LoVo (cell line): ENCODE data around the gene VGLL2.
A peak's percentile ranks its signal among the peaks of the same experiment; 100 is the strongest.

Source experiments
- DNase-seq: peaks from one replicate; pipeline ENCODE4 v3.0.0-alpha.2; 2016; ENCODE audit warnings: low spot score

VGLL2 gene

DNA sequence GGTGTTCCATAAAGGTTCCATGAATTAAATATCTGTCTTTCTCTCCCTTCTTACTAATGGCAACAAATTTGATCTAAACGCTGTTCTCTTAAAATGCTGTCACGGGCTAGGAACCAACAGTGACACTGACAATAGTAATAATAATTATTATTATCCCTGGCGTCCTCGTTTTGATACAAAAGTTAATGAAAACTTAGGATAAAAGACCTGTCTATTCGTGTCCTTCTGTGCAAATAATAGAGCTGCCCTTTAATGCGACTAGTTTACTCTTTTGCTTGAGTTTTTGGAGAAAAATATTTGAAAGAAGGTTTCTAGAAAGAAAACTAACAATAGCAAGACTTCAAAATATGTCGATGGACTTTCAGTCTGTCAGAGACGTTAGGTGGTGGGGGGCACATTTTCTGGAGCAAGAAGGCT lies 4.3 kb downstream of the VGLL2 start:
- no peak for DNase-seq

DNA sequence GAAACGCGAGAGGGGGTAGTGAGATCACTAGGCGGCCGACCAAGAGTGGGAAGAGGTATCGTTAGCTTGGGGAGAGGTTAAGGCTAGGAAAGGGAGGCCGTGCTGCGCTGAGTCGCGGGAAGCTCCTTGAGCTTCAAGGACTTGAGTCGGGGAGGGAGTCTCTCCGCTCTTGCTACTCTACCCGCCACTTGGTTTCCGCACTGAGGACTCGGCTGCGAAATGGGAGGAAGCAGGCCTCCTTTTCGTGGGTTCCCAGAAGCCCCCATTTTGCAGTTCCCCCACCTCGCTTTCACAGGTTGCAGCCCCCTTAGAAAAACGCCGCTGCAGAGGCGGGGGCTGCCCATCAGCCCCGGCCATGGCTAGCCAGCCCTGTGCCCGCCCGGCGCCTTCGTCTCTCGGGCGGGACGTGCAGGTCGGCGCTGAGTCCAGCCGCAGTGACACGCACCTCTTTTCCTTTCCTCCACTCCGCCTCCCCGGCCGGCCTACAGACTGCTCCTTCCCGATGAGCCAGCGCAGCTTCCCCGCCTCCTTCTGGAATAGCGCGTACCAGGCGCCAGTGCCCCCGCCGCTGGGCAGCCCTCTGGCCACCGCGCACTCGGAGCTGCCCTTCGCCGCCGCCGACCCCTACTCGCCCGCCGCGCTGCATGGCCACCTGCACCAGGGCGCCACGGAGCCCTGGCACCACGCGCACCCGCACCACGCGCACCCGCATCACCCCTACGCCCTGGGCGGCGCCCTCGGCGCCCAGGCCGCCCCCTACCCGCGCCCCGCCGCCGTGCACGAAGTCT lies 4.9 kb downstream of the VGLL2 start:
- DNase-seq: no peak

DNA sequence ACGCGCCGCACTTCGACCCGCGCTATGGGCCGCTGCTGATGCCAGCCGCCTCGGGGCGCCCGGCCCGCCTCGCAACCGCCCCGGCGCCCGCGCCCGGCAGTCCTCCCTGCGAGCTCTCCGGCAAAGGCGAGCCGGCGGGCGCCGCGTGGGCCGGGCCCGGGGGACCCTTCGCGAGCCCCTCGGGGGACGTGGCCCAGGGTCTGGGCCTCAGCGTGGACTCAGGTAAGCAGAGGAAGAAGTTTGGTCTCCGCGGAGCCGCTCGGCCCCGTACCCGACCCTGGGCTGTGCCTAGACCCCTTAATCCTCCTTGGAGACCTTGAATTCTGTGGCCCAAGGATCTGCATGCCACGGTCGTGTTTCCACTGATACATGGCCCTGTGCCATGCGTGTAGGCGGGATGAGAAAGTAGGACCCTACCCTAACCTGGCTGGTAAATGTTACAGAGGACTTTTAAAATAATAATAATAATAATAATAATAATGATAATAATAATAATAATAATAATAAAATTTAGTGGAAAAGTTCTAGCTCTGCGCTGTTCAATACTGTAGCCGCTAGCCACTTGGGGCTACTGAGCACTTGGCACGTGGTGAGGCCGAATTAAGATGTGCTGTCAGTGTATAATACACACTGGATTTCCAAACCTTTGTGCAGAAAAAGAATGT lies 5.6 kb downstream of the VGLL2 start:
- DNase-seq: no peak

DNA sequence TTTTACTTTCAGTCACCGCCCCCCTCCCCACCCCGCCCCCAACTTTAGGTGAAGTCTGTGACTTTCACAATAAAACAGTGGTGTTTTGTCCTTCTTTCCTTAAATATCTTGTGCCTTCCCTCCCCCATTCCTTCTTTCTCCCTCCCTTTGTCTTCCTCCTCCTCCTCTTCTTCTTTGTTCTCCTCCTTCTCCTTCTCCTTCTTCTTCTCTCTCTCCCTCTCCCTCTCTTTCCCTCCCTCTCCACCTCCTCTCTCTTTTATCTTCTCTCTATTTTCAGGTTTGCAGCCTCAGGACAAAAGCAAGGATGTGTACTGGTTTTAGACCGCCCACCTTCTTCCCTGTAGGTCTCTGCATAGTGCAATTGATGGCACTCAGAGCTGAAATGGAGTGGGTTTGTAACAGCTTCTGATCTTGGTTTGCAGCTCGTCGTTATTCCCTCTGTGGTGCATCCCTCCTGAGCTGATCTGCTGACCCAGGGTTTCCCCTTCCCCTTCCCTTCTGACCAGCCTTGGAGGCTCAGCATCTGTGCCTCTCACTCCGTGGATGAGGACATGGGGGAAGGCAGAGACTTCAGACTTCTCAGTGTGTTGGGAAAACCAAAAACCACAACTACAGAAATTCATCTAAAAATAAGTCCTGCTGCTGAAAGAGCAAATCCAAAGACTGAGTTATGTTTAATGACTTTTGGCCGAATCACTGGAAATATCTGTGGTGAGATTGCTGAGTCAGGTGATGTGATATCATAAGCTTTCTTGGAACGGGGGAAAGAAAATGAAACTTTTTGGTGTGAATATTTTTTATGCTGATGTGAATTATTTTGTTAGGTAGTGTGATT lies 6.9 kb downstream of the VGLL2 start:
- no peak for DNase-seq

- DNase-seq: no peak
These were observed 7.5 kb downstream of the VGLL2 start for GRCh38 chr6:117272891-117273290.

- DNase-seq: no peak
These were observed 9.8 kb downstream of the VGLL2 start for GRCh38 chr6:117275205-117275604.

DNA sequence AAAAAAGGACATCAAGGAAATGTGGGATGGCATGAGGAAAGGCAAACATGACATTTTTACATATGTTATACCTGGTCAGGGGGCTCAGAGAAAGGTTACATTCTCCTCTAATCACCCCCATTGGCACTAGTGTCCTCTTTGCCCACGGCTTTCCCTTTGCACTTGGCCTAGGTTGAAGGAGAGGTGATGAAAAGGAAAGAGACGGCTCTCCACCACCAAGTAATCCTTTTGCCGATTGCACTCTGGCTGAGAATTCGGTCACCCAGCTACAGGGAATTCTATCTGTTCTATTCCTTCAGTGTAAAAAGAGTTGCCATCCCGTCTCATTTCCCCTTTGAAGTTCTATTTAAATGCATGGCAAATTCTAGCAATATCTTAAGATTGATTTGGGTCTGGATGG lies 10.4 kb downstream of the VGLL2 start:
- DNase-seq: no peak

- no peak for DNase-seq
These were observed 11.5 kb downstream of the VGLL2 start for GRCh38 chr6:117276778-117277316.

DNA sequence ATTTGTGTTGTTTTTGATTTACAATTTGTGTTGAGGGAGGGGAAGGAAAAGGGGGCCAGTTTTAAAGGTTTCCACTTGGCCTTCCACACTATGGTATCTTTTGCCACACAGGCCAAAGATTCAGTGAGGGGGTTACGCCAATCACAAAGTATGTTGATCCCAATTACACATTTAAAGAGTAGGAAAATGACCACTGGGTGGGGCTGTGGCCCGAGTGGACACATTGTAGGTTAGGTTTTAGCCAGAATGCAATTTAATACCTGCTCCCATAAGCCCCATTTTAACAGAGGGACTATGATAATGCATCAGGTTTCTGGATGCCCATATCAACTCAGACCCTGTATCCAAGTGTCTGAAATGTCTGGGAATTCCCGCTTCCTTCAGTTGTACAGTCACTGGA lies 15.6 kb downstream of the VGLL2 start:
- DNase-seq: no peak

- DNase-seq: no peak
These were observed 22.8 kb downstream of the VGLL2 start for GRCh38 chr6:117288083-117288715.

DNA sequence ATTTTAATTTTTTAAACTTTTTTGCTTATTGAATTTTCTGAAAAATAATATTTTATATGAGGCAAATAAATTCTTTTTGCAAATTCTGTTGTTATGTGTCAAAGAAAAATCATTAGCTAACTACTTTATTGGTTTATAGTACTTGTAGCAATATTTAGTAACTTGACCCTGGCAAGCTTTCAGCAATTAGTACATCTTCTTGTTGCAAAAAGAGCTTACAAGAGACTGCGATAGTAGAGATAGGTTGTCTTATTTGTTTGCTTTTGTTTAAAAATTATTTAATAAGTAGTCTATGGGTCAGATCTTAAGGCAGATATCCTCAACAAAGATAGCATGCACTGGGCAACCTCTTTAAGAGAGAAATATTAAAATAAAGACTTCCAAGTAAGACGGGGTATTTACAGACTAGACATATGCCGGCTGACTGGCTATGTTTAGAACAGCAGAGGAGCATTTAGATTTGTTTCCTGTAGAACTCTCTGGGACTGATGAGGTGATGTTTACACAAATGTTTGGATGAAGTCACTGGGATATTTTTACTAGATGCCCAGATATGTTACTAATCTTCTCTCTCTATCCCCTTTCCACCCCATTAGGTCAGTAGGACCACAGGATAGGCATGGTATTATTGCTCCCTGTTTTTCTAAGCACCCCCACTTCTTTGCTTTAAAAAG lies 25.0 kb downstream of the VGLL2 start:
- DNase-seq: no peak

DNA sequence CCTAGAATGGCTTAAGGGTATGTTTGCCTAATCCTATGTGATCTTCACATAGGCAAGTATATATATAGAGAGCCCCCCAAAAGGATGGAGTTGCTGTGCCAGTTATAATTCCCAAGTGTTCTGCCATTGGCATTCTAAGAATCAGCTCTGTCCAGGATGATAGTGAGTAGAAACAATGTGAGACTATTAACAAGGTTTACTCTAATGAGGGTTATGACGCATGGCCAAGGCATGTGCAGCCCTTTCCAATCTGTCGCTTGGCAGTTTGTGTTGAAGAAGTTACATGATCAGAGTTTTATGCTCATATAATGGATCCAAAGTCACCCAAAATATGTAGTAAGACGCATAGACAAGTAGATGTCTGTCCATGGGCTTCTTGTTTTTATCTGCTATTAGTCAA lies 33.6 kb downstream of the VGLL2 start:
- no peak for DNase-seq

- DNase-seq: no peak
These were observed 38.0 kb downstream of the VGLL2 start for GRCh38 chr6:117303323-117303722.

GRCh38 chr6:117304446-117304845 lies 39.1 kb downstream of the VGLL2 start:
- DNase-seq: no peak

GRCh38 chr6:117306227-117306790 lies 41.0 kb downstream of the VGLL2 start:
- no peak for DNase-seq

DNA sequence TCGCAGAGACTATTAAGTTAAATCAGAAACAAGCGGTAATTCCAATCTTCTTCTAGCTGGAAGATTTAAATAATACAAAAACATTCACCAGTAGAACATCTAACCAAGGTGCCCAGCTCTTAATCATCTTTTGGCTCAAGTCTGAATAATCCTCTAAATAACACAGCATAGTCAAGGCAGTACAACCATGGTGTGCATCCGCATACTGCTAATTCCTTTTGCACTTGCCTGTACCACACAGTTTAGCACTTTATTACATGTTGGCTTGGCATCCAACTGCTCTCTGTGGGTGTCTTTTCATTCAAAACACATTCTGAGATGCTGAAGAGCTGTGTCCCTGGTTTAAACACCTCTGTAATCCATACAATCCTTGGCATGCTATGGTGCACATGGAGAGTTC lies 42.3 kb downstream of the VGLL2 start:
- DNase-seq: no peak

- no peak for DNase-seq
These were observed 43.7 kb downstream of the VGLL2 start for GRCh38 chr6:117309069-117309468.

- DNase-seq: no peak
These were observed 44.3 kb downstream of the VGLL2 start for GRCh38 chr6:117309611-117310010.

GRCh38 chr6:117311310-117311709 lies 46.0 kb downstream of the VGLL2 start:
- no peak for DNase-seq

DNA sequence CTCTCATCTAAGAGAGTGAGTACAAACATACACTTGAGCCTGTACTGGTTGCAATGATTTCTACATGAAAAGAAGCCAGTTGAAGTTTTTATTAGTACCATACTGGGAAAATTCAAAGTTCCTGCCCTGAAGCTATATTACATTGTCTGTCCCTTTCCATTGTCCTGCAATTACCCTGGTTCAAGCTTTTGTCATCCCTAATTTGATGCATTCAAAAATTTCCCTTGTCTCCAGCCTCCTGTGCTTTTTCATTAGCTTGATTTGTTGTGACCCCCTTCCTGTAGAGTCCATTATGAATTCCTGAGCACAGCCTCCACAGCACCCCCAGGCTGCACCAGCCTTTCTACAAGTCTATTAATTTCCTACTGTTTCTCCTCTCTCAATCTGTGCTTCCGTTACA lies 46.4 kb downstream of the VGLL2 start:
- DNase-seq: no peak

GRCh38 chr6:117317261-117317660 lies 51.9 kb downstream of the VGLL2 start:
- peak; percentile 25 for DNase-seq
